GM18520 (cell line): Measurements from ENCODE around the gene FBXO46.

Experiments
- ATAC-seq: cut with Tn5 transposase; IDR thresholded peaks from one replicate; pipeline ENCODE4 v1.9.1; 2021; ENCODE audit not compliant: unreplicated experiment

Gene FBXO46

DNA sequence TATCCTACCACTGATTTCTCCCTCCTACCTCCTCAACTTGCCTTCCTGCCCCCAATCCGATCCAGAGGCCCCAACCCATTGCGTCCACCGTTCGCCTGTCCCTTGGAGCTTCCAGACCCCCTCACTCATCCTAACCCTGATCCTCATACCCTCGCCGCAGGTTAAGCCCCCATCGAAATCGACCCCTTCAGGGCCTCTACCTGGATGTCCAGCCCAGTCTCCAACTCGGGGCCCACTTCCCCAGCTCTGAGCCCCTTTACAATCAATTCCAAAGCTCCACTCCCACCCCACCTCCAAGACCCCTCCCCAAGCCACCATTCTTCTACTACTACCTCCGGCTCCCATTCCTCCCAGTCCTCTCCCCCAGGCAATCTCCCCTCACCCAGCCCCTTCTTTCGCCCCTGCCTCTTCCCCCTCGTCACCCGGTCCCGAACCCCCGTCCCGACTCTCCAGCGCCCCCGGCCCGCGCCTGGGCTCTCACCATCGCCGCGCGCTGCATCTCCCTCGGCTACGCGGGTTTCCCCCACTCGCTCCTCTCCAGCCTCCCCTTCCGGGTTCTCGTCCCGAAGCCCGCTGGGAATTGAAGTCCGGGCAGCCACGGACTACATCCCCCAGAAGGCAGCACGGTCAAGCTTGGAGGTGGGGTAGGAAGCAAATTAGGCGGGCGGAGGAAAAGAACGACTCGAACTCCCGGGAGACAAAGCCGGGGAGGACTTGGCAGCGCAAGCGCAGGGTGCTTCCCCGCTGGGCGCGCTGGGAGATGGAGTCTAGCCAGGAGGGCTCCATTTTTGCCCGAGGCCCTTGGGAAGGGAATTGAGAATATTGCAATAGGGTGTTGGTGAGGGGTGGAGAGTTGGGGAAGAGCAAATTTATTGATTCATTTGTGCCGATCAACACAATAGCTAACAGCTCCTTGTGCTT is at the start of gene FBXO46:
FBXO46 (minus strand) TSS at position 529 of the 921 bp plus-strand sequence. CDS start 17,401 bp downstream, outside the sequence.
- ATAC-seq = peak; percentile 90

- no peak for ATAC-seq
Observed at GRCh38 chr19:45780146-45780447, 49.4 kb upstream of the FBXO46 start.

DNA sequence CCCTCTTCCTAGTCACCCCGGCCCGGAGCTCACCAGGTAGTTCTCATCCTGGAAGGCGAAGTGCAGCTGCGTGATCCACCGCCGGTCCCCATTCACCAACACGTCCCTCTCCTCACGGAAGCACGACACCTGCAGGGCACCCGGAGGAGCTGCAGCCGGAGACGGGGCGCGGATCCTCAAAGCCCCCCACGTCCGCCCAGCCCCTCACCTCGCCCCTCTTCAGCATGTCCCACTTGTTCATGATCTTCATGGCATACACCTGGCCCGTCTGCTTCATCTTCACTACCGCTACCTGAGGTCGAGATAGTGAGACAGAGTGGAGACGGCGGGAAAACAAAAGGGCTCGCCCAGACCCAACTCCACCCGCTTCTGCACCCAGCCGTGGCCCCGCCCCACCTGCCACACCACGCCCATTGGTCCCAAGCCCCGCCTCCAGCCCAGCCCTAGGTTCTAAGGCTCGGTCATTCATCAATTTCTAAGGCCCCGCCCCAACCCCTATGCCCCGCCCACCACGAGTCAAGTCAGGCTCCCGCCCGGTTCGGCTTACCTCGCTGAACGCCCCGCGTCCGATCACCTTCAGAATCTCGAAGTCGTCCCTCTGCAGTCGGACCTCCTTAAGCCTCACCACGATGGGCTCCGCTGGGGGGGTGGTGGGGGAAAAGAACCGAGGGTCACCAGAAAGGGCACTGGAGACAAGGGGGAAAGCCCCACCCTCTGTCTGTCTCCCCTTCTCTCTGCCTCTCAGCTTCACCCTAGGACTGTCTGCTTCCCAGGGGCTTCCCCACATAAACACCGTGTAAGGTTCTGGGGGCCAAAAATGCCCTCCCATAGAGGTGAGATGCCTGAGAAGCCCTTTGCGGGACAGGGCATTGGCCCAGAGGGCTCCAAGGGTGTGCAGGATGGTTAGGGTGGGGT is 48.8 kb upstream of the FBXO46 start:
- peak; percentile 49 for ATAC-seq

DNA sequence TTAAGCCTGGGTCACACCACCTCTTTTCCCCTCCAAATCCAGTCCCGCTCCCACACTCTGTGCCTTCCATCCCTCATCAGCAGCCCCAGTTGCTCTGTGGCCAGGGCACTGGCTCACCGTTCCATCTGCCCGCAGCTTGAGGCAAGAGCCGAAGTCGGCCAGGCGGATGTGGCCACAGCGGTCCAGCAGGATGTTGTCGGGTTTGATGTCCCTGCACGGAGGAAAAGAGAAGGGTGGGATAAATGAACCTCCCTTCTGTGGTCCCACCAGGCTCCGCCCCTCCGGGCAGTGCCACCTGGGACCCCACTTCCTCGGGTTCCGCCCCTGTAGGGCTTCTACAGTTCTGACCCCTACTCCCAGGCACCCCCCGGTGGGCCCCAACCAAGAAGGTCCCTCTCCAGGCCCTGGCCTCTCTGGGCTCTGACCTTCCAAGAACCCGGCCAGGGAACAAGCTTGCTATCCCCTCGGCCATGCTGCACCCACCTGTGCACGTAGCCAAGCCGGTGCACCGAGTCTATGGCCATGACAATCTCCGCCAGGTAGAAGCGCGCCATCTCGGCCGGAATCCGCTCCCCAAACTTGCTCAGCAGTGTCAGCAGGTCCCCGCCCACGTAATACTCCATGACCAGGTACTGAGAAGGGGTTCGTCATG is 47.4 kb upstream of the FBXO46 start:
- no peak for ATAC-seq

GRCh38 chr19:45777395-45777961 is 46.8 kb upstream of the FBXO46 start:
- no peak for ATAC-seq

- no peak for ATAC-seq
Observed at GRCh38 chr19:45774765-45775164, 44.1 kb upstream of the FBXO46 start.

GRCh38 chr19:45773384-45773783 is 42.7 kb upstream of the FBXO46 start:
- ATAC-seq = no peak

- ATAC-seq = no peak
Observed at GRCh38 chr19:45772912-45773311, 42.2 kb upstream of the FBXO46 start.

- ATAC-seq = no peak
Observed at GRCh38 chr19:45772130-45772840, 41.6 kb upstream of the FBXO46 start.

GRCh38 chr19:45771311-45771933 is 40.7 kb upstream of the FBXO46 start:
- ATAC-seq = no peak

DNA sequence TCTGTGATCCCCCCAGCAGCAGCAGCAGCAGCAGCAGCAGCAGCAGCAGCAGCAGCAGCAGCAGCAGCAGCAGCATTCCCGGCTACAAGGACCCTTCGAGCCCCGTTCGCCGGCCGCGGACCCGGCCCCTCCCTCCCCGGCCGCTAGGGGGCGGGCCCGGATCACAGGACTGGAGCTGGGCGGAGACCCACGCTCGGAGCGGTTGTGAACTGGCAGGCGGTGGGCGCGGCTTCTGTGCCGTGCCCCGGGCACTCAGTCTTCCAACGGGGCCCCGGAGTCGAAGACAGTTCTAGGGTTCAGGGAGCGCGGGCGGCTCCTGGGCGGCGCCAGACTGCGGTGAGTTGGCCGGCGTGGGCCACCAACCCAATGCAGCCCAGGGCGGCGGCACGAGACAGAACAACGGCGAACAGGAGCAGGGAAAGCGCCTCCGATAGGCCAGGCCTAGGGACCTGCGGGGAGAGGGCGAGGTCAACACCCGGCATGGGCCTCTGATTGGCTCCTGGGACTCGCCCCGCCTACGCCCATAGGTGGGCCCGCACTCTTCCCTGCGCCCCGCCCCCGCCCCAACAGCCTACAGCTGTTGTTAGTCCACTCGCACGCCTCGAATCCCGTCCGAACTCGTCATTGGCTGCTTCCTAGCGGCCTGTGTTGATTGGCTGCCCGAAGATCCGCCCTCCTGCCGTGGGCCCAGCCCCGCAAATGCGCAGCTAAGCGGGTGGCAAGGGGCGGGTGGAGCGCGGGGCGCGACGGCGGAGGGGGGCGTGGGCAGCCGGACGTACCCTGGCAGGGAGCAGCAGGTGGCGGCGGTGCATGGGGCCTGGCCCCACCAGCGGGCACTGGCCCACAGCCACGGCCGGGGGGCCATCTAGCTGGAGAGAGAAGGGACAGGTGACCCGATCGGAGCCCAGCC is 39.8 kb upstream of the FBXO46 start:
- ATAC-seq = peak; percentile 35

DNA sequence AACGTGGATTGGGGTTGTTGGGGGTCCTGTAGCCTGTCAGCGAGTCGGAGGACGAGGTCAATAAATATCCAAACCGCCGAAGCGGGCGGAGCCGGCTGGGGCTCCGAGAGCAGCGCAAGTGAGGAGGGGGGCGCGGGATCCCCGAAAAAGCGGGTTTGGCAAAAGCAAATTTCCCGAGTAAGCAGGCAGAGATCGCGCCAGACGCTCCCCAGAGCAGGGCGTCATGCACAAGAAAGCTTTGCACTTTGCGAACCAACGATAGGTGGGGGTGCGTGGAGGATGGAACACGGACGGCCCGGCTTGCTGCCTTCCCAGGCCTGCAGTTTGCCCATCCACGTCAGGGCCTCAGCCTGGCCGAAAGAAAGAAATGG is 39.1 kb upstream of the FBXO46 start:
- ATAC-seq = no peak

GRCh38 chr19:45768984-45769782 is 38.5 kb upstream of the FBXO46 start, which contains the start of gene SIX5:
Gene SIX5 (minus strand): TSS chr19:45769252. CDS start chr19:45768844, 408 bp downstream.
- peak; percentile 62 for ATAC-seq

DNA sequence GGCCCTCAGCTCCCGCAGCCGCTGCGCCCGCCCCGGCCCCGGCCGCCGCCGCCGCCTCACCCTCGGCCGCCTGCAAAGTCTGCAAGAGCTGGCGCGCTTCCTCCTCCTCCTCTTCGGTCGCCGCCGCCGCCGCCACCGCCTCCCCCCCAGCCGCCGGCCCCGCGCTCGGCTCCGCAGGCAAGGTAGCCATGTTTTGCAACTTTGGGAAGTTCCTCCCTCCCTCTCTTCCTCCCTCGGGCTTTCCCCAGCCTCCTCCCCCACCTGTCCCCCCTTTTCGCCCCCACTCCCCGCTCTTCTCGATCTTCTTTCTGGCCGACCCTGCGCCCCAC is 37.9 kb upstream of the FBXO46 start:
- ATAC-seq = no peak

GRCh38 chr19:45767881-45768654 is 37.4 kb upstream of the FBXO46 start:
- ATAC-seq = no peak

- no peak for ATAC-seq
Observed at GRCh38 chr19:45767410-45767880, 36.7 kb upstream of the FBXO46 start.

GRCh38 chr19:45766869-45767346 is 36.2 kb upstream of the FBXO46 start:
- ATAC-seq = no peak
